CD14-positive monocyte (primary cell): ENCODE results near the gene SUSD4. TPM values are rescaled to one million over a fixed set of nuclear protein-coding genes. Genes with fewer than 3 reads are reported as not detected.

Experiments used
- DNase-seq, 3 donors: peaks; one replicate each; pipeline ENCODE4 v3.0.0-alpha.2; 2011 to 2022
- H2AFZ ChIP-seq: 2 replicates; pipeline ENCODE4 v1.6.0; 2012; ENCODE audit warnings: mild to moderate bottlenecking, low read depth, low read length, inconsistent platforms; ENCODE audit not compliant: insufficient read depth, poor library complexity, severe bottlenecking
- H3K27ac ChIP-seq, 2 donors: 1 replicate in 1 of 2; 2 replicates in 1 of 2; pipeline ENCODE4 v1.5.1; 2012 to 2013; ENCODE audit warnings: low read length in 2 of 2, control low read depth in 1 of 2, inconsistent platforms in 1 of 2, low read depth in 1 of 2, mild to moderate bottlenecking in 1 of 2
- H3K27me3 ChIP-seq, 2 donors: one replicate each; pipeline versions ENCODE4 v1.6.0 to v1.6.1; 2011 to 2013; ENCODE audit warnings: low read length in 2 of 2; ENCODE audit not compliant: control insufficient read depth in 2 of 2, insufficient read depth in 2 of 2
- H3K36me3 ChIP-seq, 2 donors: replicated peaks in 1 of 2; 1 replicate in 1 of 2; 2 replicates in 1 of 2; pipeline versions ENCODE4 v1.5.1 to v1.6.1; 2012 to 2013; ENCODE audit warnings: low read length in 2 of 2, control low read depth in 1 of 2, inconsistent platforms in 1 of 2, mild to moderate bottlenecking in 1 of 2; ENCODE audit not compliant: insufficient read depth in 2 of 2, control insufficient read depth in 1 of 2
- H3K4me1 ChIP-seq, 2 donors: 1 replicate in 1 of 2; 2 replicates in 1 of 2; pipeline versions ENCODE4 v1.5.1 to v1.6.1; 2012 to 2013; ENCODE audit warnings: low read length in 2 of 2, control low read depth in 1 of 2, inconsistent platforms in 1 of 2, mild to moderate bottlenecking in 1 of 2, moderate library complexity in 1 of 2; ENCODE audit not compliant: insufficient read depth in 2 of 2, control insufficient read depth in 1 of 2
- H3K4me2 ChIP-seq: replicated peaks from 2 replicates; pipeline ENCODE3; 2012; ENCODE audit warnings: low read length, moderate library complexity, mild to moderate bottlenecking; ENCODE audit not compliant: poor library complexity, severe bottlenecking; ENCODE audit errors: extremely low read depth
- H3K4me3 ChIP-seq, 3 experiments: fragments of 200-600 bp in 1 of 3; sonication (generic) in 1 of 3; replicated peaks in 1 of 3; 1 replicate in 2 of 3; 2 replicates in 1 of 3; pipeline ENCODE4 v1.5.1; 2011 to 2013; ENCODE audit warnings: low read length in 3 of 3, mild to moderate bottlenecking in 3 of 3, control low read depth in 2 of 3, low read depth in 2 of 3, inconsistent platforms in 1 of 3, moderate library complexity in 1 of 3
- H3K79me2 ChIP-seq: 2 replicates; pipeline ENCODE4 v1.6.0; 2012; ENCODE audit warnings: mild to moderate bottlenecking, control low read depth, inconsistent platforms, low read length, moderate library complexity; ENCODE audit not compliant: insufficient read depth
- H3K9ac ChIP-seq: 2 replicates; pipeline ENCODE4 v1.6.0; 2017; ENCODE audit warnings: low read length, mild to moderate bottlenecking; ENCODE audit not compliant: insufficient read depth, poor library complexity, severe bottlenecking
- H3K9me3 ChIP-seq, 2 donors: replicated peaks in 1 of 2; 1 replicate in 1 of 2; 2 replicates in 1 of 2; pipeline versions ENCODE4 v1.5.1 to v1.6.1; 2012 to 2013; ENCODE audit warnings: low read length in 2 of 2, control low read depth in 1 of 2; ENCODE audit not compliant: control insufficient read depth in 1 of 2, insufficient read depth in 1 of 2
- H4K20me1 ChIP-seq: 2 replicates; pipeline ENCODE4 v1.6.0; 2012; ENCODE audit warnings: mild to moderate bottlenecking, low read length, control low read depth, moderate library complexity; ENCODE audit not compliant: insufficient read depth
- H3K27ac Mint-ChIP-seq, 7 donors: one replicate each; pipeline ENCODE4 v1.8.0; 2020; ENCODE audit warnings: mild to moderate bottlenecking in 7 of 7, mixed read lengths in 7 of 7, moderate library complexity in 6 of 7, inconsistent platforms in 2 of 7
- H3K27me3 Mint-ChIP-seq, 3 donors: one replicate each; pipeline ENCODE4 v1.8.0; 2021 to 2022; ENCODE audit warnings: low read depth in 3 of 3, mild to moderate bottlenecking in 3 of 3, mixed read lengths in 3 of 3, moderate library complexity in 3 of 3, inconsistent platforms in 1 of 3
- H3K36me3 Mint-ChIP-seq, 2 donors: one replicate each; pipeline ENCODE4 v1.8.0; 2020; ENCODE audit warnings: mixed read lengths in 2 of 2, inconsistent platforms in 1 of 2, mild to moderate bottlenecking in 1 of 2
- H3K4me1 Mint-ChIP-seq: one replicate; pipeline ENCODE4 v1.8.0; 2020; ENCODE audit warnings: mild to moderate bottlenecking, mixed read lengths
- H3K4me3 Mint-ChIP-seq, 2 donors: one replicate each; pipeline ENCODE4 v1.8.0; 2020; ENCODE audit warnings: mild to moderate bottlenecking in 2 of 2, mixed read lengths in 2 of 2, moderate library complexity in 1 of 2
- H3K9me3 Mint-ChIP-seq, 7 donors: one replicate each; pipeline ENCODE4 v1.8.0; 2020 to 2022; ENCODE audit warnings: mixed read lengths in 7 of 7, mild to moderate bottlenecking in 6 of 7, moderate library complexity in 6 of 7, inconsistent platforms in 2 of 7
- WGBS: methylation state at CpG from one replicate; pipeline ENCODE4 v1.1.5; 2013; ENCODE audit warnings: missing lambda C conversion rate; ENCODE audit not compliant: insufficient coverage; 5-methylcytosine and 5-hydroxymethylcytosine counted together
- intact Hi-C, 2 donors: fragments of 100-400 bp; cut with micrococcal nuclease; formaldehyde crosslinking; loops; one replicate each; pipeline versions ENCODE4 v1.15.0 to v1.15.1; 2023
- polyA plus RNA-seq, 3 donors: library from polyadenylated mRNA; depleted of rRNA in 1 of 3; unstranded in 2 of 3; stranded (reverse) in 1 of 3; fragments of 300-500 nt in 2 of 3; fragments of >200 nt in 1 of 3; fragmentation: Illumina TruSeq in 2 of 3; gene quantifications; 1 replicate in 2 of 3; 2 replicates in 1 of 3; pipeline ENCODE4 v1.2.3, GENCODE V29; 2012 to 2021
- TF ChIP-seq, protein P1 (sequence below): fragments of 200-600 bp; IDR thresholded peaks from one replicate; pipeline ENCODE4 v1.8.0; 2022; ENCODE audit warnings: antibody characterized with exemption, mild to moderate bottlenecking

SUSD4 gene
- polyA plus RNA-seq, 3 donors, result 0.34 to 0.92 (median 0.50) TPM

- Mint-ChIP-seq H3K9me3 (peaks cover 0 to 7% (median under 1%) of the 10 kb centered on the region in 7 donors), H3K27me3 (peaks cover 0 to 9% (median 4%) of the 10 kb centered on the region in 3 donors), H3K27ac (peak overlapping the region in 1 of 7 donors; percentile 44), H3K4me3 (no peak overlapping the region), H3K4me1 (peaks cover 7% of the 10 kb centered on the region), H3K36me3 (no peaks in the 10 kb centered on the region)
- Histone ChIP-seq H3K4me1 (no peaks in the 10 kb centered on the region), H3K4me2 (no peak overlapping the region), H3K27me3 (no peaks in the 10 kb centered on the region), H2AFZ (no peak overlapping the region), H3K27ac (no peak overlapping the region), H3K79me2 (no peaks in the 10 kb centered on the region), H4K20me1 (no peaks in the 10 kb centered on the region), H3K4me3 (no peak overlapping the region), H3K9me3 (no peaks in the 10 kb centered on the region), H3K9ac (no peak overlapping the region), H3K36me3 (no peaks in the 10 kb centered on the region)
- no peak for DNase-seq
- 95% methylated on average over 3 of the region's 6 CpGs for WGBS
- intact Hi-C loops, result loop anchor here in 1 of 2 donors (10.0 kb wide), 1 partner anchor 108 kb away; no protein-coding TSS in a partner anchor
- TF ChIP-seq, protein P1, sequence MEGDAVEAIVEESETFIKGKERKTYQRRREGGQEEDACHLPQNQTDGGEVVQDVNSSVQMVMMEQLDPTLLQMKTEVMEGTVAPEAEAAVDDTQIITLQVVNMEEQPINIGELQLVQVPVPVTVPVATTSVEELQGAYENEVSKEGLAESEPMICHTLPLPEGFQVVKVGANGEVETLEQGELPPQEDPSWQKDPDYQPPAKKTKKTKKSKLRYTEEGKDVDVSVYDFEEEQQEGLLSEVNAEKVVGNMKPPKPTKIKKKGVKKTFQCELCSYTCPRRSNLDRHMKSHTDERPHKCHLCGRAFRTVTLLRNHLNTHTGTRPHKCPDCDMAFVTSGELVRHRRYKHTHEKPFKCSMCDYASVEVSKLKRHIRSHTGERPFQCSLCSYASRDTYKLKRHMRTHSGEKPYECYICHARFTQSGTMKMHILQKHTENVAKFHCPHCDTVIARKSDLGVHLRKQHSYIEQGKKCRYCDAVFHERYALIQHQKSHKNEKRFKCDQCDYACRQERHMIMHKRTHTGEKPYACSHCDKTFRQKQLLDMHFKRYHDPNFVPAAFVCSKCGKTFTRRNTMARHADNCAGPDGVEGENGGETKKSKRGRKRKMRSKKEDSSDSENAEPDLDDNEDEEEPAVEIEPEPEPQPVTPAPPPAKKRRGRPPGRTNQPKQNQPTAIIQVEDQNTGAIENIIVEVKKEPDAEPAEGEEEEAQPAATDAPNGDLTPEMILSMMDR, result no peak
These were observed 121.5 kb downstream of the SUSD4 start for GRCh38 chr1:223242382-223242955.

DNA sequence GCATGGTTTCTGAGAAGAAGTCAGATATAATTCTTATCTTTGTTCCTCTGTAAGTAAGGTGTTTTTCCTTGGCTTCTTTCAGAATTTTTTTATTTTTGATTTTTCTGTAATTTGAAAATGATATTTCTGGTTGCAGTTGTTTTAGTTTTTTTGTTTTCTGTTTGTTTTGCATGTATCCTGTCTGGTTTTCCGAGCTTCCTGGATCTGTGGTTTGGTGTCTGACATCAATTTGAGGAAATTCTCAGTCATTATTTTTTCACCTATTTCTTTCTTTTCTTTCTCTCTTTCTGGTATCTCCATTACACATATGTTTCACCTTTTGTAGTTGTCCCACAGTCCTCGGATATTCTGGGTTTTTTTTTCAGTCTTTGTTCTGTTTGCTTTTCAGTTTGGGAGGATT, 123.9 kb downstream of the SUSD4 start:
- Histone ChIP-seq H3K79me2 (no peaks in the 10 kb centered on the region), H4K20me1 (no peaks in the 10 kb centered on the region), H2AFZ (no peak overlapping the region), H3K27ac (no peak overlapping the region), H3K4me3 (no peak overlapping the region), H3K9me3 (no peaks in the 10 kb centered on the region), H3K4me2 (no peak overlapping the region), H3K4me1 (no peaks in the 10 kb centered on the region), H3K27me3 (no peaks in the 10 kb centered on the region), H3K9ac (no peak overlapping the region), H3K36me3 (no peaks in the 10 kb centered on the region)
- TF ChIP-seq, protein P1, result no peak
- H3K4me1 Mint-ChIP-seq, result peaks cover 7% of the 10 kb centered on the region
- H3K27ac Mint-ChIP-seq, result no peak overlapping the region
- intact Hi-C loops, result loop anchor here in 1 of 2 donors (10.0 kb wide), 1 partner anchor 105 kb away; no protein-coding TSS in a partner anchor
- WGBS, result no CpG with 5 or more reads among the region's 2 CpGs
- DNase-seq, result no peak
- no peak overlapping the region for H3K4me3 Mint-ChIP-seq
- H3K9me3 Mint-ChIP-seq, result peaks cover 0 to 10% (median 3%) of the 10 kb centered on the region in 7 donors
- H3K36me3 Mint-ChIP-seq, result no peaks in the 10 kb centered on the region
- H3K27me3 Mint-ChIP-seq, result peaks cover 0 to 5% (median 5%) of the 10 kb centered on the region in 3 donors
